ENCODE data around the gene MPP3.
A peak's percentile ranks its signal among the peaks of the same experiment; 100 is the strongest.
"Not testable (repeated sequence)": the region's sequence is repeated elsewhere in the genome, so short reads cannot be mapped to it uniquely, and the experiment has no call there.

The MPP3 gene

DNA sequence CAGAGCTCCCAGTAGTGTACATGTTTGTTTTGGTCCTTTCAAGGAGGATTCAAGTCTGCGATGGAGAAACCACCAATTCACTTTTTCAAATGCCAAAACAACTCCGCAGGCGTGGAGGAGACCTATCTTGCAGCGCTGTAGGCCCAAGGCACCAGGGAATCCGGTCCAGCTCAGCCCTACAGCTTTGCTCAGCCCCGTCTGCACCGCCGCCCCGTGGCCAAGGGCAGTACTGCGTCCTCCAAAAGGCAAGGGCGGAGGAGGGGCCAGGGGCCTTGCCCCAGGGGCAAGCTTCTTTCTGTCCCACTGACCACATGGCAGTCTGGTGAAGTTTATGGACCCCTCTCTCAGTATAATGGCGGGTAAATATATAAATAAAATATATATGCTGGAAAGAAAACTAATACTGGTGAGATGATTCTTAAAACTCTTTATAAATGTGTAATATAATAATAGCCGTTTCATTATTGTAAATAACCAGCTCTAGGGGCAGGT is 13.3 kb upstream of the MPP3 start:
- peak; percentile 91 for DNase-seq (ENCODE audit: low spot score)
- in situ Hi-C loops (cut with MboI; ENCODE audit: low sequenced_read_pairs, unreplicated experiment) = no loop called here
- TF ChIP-seq, protein P1, sequence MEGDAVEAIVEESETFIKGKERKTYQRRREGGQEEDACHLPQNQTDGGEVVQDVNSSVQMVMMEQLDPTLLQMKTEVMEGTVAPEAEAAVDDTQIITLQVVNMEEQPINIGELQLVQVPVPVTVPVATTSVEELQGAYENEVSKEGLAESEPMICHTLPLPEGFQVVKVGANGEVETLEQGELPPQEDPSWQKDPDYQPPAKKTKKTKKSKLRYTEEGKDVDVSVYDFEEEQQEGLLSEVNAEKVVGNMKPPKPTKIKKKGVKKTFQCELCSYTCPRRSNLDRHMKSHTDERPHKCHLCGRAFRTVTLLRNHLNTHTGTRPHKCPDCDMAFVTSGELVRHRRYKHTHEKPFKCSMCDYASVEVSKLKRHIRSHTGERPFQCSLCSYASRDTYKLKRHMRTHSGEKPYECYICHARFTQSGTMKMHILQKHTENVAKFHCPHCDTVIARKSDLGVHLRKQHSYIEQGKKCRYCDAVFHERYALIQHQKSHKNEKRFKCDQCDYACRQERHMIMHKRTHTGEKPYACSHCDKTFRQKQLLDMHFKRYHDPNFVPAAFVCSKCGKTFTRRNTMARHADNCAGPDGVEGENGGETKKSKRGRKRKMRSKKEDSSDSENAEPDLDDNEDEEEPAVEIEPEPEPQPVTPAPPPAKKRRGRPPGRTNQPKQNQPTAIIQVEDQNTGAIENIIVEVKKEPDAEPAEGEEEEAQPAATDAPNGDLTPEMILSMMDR (IDR thresholded peaks at IDR 0.05; ENCODE audit: borderline replicate concordance, control extremely low read depth, extremely low read depth, insufficient read depth, missing control alignments) = peak; percentile 95

DNA sequence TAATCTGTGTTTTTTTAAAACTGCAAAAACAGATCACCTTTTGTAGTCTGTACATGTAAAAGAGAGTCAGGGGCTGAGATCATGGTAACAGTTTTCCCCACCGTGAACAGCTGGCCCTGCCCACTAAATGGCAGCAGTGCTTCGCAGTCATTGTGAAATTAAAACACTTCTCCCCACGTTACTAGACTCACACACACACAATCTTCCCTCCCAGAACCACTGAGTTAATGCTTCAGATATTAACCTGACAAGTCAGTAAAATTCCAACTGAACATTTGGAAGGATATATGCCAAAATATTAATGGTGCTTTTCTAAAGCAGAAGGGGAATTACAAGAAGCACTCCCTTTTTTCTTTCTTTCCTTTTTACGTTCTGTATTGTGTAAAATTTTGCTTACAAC is 12.8 kb upstream of the MPP3 start:
- TF ChIP-seq, protein P1 (IDR thresholded peaks at IDR 0.05; ENCODE audit: borderline replicate concordance, control extremely low read depth, extremely low read depth, insufficient read depth, missing control alignments) = no peak
- in situ Hi-C loops (cut with MboI; ENCODE audit: low sequenced_read_pairs, unreplicated experiment) = no loop called here
- DNase-seq (ENCODE audit: low spot score) = no peak

DNA sequence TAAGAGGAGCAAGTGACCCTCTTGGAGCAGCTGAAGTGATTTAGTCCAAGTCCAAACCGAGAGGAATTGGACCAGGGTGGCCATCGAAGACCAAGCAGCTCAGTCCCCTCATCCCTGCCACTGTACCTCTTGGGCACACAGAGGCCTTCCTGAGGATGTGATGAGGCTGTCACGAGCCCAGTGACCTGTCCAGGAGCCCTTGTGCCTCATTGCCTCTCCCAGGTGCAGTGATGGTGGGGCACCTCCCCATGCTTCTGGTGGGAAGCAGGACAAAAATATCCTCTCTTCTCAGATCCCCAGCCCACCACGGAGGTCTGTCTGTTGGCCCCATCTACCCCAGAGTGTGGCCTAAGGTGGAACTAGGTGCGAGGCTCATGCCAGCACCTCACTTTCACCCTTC is 11.3 kb upstream of the MPP3 start:
- in situ Hi-C loops (cut with MboI; ENCODE audit: low sequenced_read_pairs, unreplicated experiment) = no loop called here
- TF ChIP-seq, protein P1 (IDR thresholded peaks at IDR 0.05; ENCODE audit: borderline replicate concordance, control extremely low read depth, extremely low read depth, insufficient read depth, missing control alignments) = no peak
- DNase-seq (ENCODE audit: low spot score) = no peak

GRCh38 chr17:43842975-43843325 is 10.0 kb upstream of the MPP3 start:
- TF ChIP-seq, protein P1 (IDR thresholded peaks at IDR 0.05; ENCODE audit: borderline replicate concordance, control extremely low read depth, extremely low read depth, insufficient read depth, missing control alignments) = no peak
- in situ Hi-C loops (cut with MboI; ENCODE audit: low sequenced_read_pairs, unreplicated experiment) = no loop called here
- no peak for DNase-seq (ENCODE audit: low spot score)

- in situ Hi-C loops (cut with MboI; ENCODE audit: low sequenced_read_pairs, unreplicated experiment); DNase-seq (ENCODE audit: low spot score): not testable (repeated sequence)
Observed at GRCh38 chr17:43842091-43842974, 9.4 kb upstream of the MPP3 start.

GRCh38 chr17:43841282-43841681 is 8.3 kb upstream of the MPP3 start:
- in situ Hi-C loops (cut with MboI; ENCODE audit: low sequenced_read_pairs, unreplicated experiment) = no loop called here
- no peak for DNase-seq (ENCODE audit: low spot score)
- TF ChIP-seq, protein P1 (IDR thresholded peaks at IDR 0.05; ENCODE audit: borderline replicate concordance, control extremely low read depth, extremely low read depth, insufficient read depth, missing control alignments) = no peak

DNA sequence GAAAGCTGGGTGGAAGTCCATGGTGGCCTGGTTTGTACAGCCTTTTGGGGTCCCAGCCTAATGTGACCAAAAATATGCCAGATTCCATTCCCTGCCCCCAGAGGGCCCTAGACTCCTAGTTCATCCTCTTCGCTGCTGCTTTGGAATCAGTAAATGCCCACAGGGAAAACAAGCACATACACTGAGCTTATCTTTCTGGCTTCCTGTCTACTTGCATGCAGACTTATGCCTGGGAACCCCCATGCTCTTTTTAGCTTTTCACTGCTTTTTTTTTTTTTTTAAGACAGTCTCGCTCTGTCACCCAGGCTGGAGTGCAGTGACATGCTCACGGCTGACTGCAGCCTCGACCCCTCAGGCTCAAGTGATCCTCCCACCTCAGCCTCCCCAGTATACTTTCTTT is 7.9 kb upstream of the MPP3 start:
- in situ Hi-C loops (cut with MboI; ENCODE audit: low sequenced_read_pairs, unreplicated experiment) = no loop called here
- TF ChIP-seq, protein P1 (IDR thresholded peaks at IDR 0.05; ENCODE audit: borderline replicate concordance, control extremely low read depth, extremely low read depth, insufficient read depth, missing control alignments) = no peak
- DNase-seq (ENCODE audit: low spot score) = no peak

Measured in GM13976 (cell line).